Cardiac fibroblast (primary cell): Measurements from ENCODE around the gene BRAT1.

ENCODE experiments used
- DNase-seq, 2 donors: peaks; one replicate each; pipeline versions ENCODE4 v3.0.0 to v3.0.0-alpha.2; 2010; ENCODE audit warnings: low read depth in 2 of 2
- H3K4me3 ChIP-seq, 2 donors: replicated peaks in 1 of 2; 1 replicate in 1 of 2; 2 replicates in 1 of 2; pipeline ENCODE4 v1.5.1; 2011; ENCODE audit warnings: low read depth in 2 of 2, low read length in 2 of 2, mild to moderate bottlenecking in 2 of 2, moderate library complexity in 1 of 2
- CTCF ChIP-seq: IDR thresholded peaks from one replicate; pipeline ENCODE4 v1.5.1; 2011; ENCODE audit warnings: low read depth, mild to moderate bottlenecking, low read length, inconsistent platforms

BRAT1 gene

GRCh38 chr7:2598154-2598823 lies 43.0 kb upstream of the BRAT1 start:
- no peak for DNase-seq
- TF ChIP-seq CTCF: no peak
- no peak overlapping the region for H3K4me3 ChIP-seq

GRCh38 chr7:2597273-2597640 lies 41.9 kb upstream of the BRAT1 start:
- no peak overlapping the region for H3K4me3 ChIP-seq
- DNase-seq: no peak
- TF ChIP-seq CTCF: no peak

- TF ChIP-seq CTCF: no peak
- DNase-seq: no peak
- H3K4me3 ChIP-seq: no peak overlapping the region
Observed at GRCh38 chr7:2596464-2597272, 41.3 kb upstream of the BRAT1 start.

GRCh38 chr7:2595258-2595860 lies 40.0 kb upstream of the BRAT1 start:
- TF ChIP-seq CTCF: no peak
- no peak overlapping the region for H3K4me3 ChIP-seq
- DNase-seq: no peak

- no peak for TF ChIP-seq CTCF
- no peak overlapping the region for H3K4me3 ChIP-seq
- no peak for DNase-seq
Observed at GRCh38 chr7:2594599-2594998, 39.3 kb upstream of the BRAT1 start.

- H3K4me3 ChIP-seq: no peak overlapping the region
- no peak for TF ChIP-seq CTCF
Observed at GRCh38 chr7:2593036-2593727, 37.9 kb upstream of the BRAT1 start.

More at GRCh38 chr7:2593036-2593727, 37.9 kb upstream of the BRAT1 start:
- no peak for DNase-seq
